ENCODE measurements around the gene MISP.

The MISP gene

DNA sequence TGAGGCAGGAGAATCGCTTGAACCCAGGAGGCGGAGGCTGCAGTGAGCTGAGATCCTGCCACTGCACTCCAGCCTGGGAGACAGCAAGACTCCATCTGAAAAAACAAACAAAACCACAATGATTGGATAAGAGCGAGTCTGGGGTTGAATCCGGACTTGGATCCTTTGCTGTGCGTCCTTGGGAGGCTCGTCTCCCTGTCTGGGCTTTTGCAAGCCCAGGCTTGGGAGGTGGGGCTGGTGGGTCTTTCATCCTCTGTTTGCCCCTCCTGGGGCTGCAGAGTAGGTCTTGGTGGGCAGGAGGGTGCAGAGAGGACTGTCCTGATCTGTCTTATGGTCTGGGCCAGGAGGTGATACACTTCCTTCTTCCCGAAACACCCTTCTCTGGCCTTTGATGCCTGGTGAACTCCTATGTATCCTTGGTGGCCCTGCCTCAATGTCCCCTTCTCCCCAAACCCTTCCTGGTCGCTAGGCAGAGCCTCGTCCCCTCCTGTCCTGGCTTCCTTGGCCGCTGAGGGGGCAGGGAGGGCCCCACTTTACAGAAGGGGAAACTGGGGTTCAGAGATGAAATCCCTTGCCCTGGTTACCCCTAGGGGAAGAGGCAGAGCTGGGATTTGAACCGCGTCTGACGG is 25.3 kb upstream of the MISP start:
- TF ChIP-seq ZFP3 (CRISPR knock-in tag; IDR thresholded peaks at IDR 0.05) (peak; percentile 94), ESRRG (CRISPR knock-in tag; IDR thresholded peaks at IDR 0.05) (no peak), OSR1 (CRISPR knock-in tag; IDR thresholded peaks at IDR 0.05) (no peak), ARNTL (CRISPR knock-in tag; IDR thresholded peaks at IDR 0.05; ENCODE audit: borderline replicate concordance, low read depth) (no peak), TOX (CRISPR knock-in tag; IDR thresholded peaks at IDR 0.05; ENCODE audit: borderline replicate concordance) (no peak)
- ATAC-seq: no peak

DNA sequence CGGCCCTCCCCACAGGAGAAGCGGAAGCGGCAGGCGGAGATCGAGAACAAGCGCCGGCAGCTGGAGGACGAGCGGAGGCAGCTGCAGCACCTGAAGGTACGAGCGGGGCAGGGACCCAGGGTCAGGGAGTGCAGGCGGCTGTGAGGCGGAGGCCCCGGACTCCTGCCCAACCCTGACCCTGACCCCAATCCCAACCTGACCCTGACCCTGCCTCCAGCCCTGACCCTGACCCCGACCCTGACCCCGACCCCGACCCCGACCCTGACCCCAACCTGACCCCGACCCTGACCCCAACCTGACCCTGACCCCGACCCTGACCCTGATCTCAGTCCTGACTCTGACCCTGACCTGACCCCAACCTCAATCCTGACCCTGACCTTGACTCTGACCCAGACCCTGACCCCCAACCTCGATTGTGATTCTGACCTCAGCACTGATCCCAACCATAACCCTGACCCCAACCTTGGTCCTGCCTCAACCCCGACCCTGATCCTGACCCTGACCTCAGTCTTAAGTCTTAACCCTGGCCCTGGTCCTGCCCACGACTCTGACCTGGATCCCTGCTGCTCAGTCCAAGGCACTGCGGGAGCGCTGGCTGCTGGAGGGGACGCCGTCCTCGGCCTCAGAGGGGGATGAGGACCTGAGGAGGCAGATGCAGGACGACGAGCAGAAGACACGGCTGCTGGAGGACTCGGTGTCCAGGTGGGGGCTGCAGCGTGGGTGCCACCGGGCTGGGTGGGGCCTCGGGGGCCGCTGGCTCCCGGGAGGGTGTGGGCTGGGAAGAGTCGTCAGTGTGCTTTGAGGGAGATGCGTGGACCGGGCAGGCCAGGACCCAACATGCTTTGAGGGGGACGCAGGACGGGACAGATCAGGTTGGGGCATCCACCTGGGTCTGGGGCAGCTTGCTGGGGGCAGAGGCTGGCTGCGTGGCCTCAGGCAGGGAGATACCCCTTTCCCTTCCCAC is 23.6 kb upstream of the MISP start:
- TF ChIP-seq SNAI2 (CRISPR knock-in tag; IDR thresholded peaks at IDR 0.05): no peak
- TF ChIP-seq ISL1 (CRISPR knock-in tag; IDR thresholded peaks at IDR 0.05): no peak
- TF ChIP-seq, protein P1, sequence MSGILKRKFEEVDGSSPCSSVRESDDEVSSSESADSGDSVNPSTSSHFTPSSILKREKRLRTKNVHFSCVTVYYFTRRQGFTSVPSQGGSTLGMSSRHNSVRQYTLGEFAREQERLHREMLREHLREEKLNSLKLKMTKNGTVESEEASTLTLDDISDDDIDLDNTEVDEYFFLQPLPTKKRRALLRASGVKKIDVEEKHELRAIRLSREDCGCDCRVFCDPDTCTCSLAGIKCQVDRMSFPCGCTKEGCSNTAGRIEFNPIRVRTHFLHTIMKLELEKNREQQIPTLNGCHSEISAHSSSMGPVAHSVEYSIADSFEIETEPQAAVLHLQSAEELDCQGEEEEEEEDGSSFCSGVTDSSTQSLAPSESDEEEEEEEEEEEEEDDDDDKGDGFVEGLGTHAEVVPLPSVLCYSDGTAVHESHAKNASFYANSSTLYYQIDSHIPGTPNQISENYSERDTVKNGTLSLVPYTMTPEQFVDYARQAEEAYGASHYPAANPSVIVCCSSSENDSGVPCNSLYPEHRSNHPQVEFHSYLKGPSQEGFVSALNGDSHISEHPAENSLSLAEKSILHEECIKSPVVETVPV (CRISPR knock-in tag; IDR thresholded peaks at IDR 0.05): no peak
- TF ChIP-seq OSR1 (CRISPR knock-in tag; IDR thresholded peaks at IDR 0.05): no peak
- TF ChIP-seq, protein P2, sequence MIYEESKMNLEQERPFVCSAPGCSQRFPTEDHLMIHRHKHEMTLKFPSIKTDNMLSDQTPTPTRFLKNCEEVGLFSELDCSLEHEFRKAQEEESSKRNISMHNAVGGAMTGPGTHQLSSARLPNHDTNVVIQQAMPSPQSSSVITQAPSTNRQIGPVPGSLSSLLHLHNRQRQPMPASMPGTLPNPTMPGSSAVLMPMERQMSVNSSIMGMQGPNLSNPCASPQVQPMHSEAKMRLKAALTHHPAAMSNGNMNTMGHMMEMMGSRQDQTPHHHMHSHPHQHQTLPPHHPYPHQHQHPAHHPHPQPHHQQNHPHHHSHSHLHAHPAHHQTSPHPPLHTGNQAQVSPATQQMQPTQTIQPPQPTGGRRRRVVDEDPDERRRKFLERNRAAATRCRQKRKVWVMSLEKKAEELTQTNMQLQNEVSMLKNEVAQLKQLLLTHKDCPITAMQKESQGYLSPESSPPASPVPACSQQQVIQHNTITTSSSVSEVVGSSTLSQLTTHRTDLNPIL (CRISPR knock-in tag; IDR thresholded peaks at IDR 0.05; ENCODE audit: low read depth): no peak
- TF ChIP-seq ZFP3 (CRISPR knock-in tag; IDR thresholded peaks at IDR 0.05): no peak
- no peak for TF ChIP-seq BACH2 (CRISPR knock-in tag; IDR thresholded peaks at IDR 0.05; ENCODE audit: borderline replicate concordance)
- no peak for TF ChIP-seq TCF4 (CRISPR knock-in tag; IDR thresholded peaks at IDR 0.05; ENCODE audit: borderline replicate concordance)
- no peak for TF ChIP-seq ZC3H10 (CRISPR knock-in tag; IDR thresholded peaks at IDR 0.05)
- TF ChIP-seq ZFP30 (CRISPR knock-in tag; IDR thresholded peaks at IDR 0.05): no peak
- TF ChIP-seq GLIS3 (CRISPR knock-in tag; IDR thresholded peaks at IDR 0.05): no peak
- TF ChIP-seq PPARA (CRISPR knock-in tag; IDR thresholded peaks at IDR 0.05; ENCODE audit: borderline replicate concordance): no peak
- TF ChIP-seq, protein P3, sequence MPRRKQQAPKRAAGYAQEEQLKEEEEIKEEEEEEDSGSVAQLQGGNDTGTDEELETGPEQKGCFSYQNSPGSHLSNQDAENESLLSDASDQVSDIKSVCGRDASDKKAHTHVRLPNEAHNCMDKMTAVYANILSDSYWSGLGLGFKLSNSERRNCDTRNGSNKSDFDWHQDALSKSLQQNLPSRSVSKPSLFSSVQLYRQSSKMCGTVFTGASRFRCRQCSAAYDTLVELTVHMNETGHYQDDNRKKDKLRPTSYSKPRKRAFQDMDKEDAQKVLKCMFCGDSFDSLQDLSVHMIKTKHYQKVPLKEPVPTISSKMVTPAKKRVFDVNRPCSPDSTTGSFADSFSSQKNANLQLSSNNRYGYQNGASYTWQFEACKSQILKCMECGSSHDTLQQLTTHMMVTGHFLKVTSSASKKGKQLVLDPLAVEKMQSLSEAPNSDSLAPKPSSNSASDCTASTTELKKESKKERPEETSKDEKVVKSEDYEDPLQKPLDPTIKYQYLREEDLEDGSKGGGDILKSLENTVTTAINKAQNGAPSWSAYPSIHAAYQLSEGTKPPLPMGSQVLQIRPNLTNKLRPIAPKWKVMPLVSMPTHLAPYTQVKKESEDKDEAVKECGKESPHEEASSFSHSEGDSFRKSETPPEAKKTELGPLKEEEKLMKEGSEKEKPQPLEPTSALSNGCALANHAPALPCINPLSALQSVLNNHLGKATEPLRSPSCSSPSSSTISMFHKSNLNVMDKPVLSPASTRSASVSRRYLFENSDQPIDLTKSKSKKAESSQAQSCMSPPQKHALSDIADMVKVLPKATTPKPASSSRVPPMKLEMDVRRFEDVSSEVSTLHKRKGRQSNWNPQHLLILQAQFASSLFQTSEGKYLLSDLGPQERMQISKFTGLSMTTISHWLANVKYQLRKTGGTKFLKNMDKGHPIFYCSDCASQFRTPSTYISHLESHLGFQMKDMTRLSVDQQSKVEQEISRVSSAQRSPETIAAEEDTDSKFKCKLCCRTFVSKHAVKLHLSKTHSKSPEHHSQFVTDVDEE (CRISPR knock-in tag; IDR thresholded peaks at IDR 0.05): no peak
- no peak for TF ChIP-seq ZNF70 (CRISPR knock-in tag; IDR thresholded peaks at IDR 0.05)
- peak; percentile 16; the same call in 1 of the 3 replicates for ATAC-seq

DNA sequence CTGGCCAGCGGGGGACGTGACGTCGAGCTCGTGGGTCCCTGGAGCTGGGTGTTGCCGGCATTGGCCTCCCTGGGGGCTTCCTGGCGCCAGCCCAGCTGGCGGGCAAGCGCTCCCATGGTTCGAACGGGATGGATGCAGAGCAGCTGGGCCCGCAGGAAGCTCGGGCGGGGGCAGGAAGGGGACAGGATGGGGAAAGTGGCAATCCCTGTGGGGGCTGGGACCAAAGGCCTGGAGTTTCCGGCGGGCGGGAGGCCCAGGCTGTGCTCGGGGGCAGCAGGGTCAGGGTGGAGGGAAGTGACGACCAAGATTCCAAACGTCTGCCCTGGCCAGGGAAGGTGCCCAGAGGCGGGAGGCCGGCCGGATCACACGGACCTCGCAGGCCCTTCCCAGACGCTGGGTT is 22.9 kb upstream of the MISP start:
- no peak for TF ChIP-seq RARB (CRISPR knock-in tag; IDR thresholded peaks at IDR 0.05)
- no peak for TF ChIP-seq OSR1 (CRISPR knock-in tag; IDR thresholded peaks at IDR 0.05)
- TF ChIP-seq, protein P1 (CRISPR knock-in tag; IDR thresholded peaks at IDR 0.05): no peak
- TF ChIP-seq ARNTL (CRISPR knock-in tag; IDR thresholded peaks at IDR 0.05; ENCODE audit: borderline replicate concordance, low read depth): no peak
- no peak for TF ChIP-seq ZNF8 (CRISPR knock-in tag; IDR thresholded peaks at IDR 0.05)
- TF ChIP-seq, protein P3 (CRISPR knock-in tag; IDR thresholded peaks at IDR 0.05): no peak
- no peak for TF ChIP-seq GLIS3 (CRISPR knock-in tag; IDR thresholded peaks at IDR 0.05)
- no peak for TF ChIP-seq ZNF70 (CRISPR knock-in tag; IDR thresholded peaks at IDR 0.05)
- TF ChIP-seq PPARA (CRISPR knock-in tag; IDR thresholded peaks at IDR 0.05; ENCODE audit: borderline replicate concordance): no peak
- TF ChIP-seq CSDC2 (CRISPR knock-in tag; IDR thresholded peaks at IDR 0.05): no peak
- no peak for TF ChIP-seq ZC3H10 (CRISPR knock-in tag; IDR thresholded peaks at IDR 0.05)
- no peak for TF ChIP-seq SNAI2 (CRISPR knock-in tag; IDR thresholded peaks at IDR 0.05)
- no peak for TF ChIP-seq ZFP3 (CRISPR knock-in tag; IDR thresholded peaks at IDR 0.05)
- no peak for TF ChIP-seq ESRRG (CRISPR knock-in tag; IDR thresholded peaks at IDR 0.05)
- no peak for TF ChIP-seq TCF4 (CRISPR knock-in tag; IDR thresholded peaks at IDR 0.05; ENCODE audit: borderline replicate concordance)
- TF ChIP-seq ZFP30 (CRISPR knock-in tag; IDR thresholded peaks at IDR 0.05): no peak
- TF ChIP-seq, protein P4, sequence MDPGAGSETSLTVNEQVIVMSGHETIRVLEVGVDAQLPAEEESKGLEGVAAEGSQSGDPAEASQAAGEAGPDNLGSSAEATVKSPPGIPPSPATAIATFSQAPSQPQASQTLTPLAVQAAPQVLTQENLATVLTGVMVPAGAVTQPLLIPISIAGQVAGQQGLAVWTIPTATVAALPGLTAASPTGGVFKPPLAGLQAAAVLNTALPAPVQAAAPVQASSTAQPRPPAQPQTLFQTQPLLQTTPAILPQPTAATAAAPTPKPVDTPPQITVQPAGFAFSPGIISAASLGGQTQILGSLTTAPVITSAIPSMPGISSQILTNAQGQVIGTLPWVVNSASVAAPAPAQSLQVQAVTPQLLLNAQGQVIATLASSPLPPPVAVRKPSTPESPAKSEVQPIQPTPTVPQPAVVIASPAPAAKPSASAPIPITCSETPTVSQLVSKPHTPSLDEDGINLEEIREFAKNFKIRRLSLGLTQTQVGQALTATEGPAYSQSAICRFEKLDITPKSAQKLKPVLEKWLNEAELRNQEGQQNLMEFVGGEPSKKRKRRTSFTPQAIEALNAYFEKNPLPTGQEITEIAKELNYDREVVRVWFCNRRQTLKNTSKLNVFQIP (CRISPR knock-in tag; IDR thresholded peaks at IDR 0.05; ENCODE audit: borderline replicate concordance, low read depth): no peak
- TF ChIP-seq, protein P2 (CRISPR knock-in tag; IDR thresholded peaks at IDR 0.05; ENCODE audit: low read depth): no peak
- ATAC-seq: no peak
